AG08396 (cell line): Measurements from ENCODE around the gene UROC1.

Experiments used
- DNase-seq: peaks from one replicate; pipeline ENCODE4 v3.0.0; 2012; ENCODE audit warnings: low spot score, mixed read lengths

The UROC1 gene

GRCh38 chr3:126494970-126495230 is 22.7 kb downstream of the UROC1 start:
- DNase-seq = no peak

GRCh38 chr3:126494204-126494969 is 23.2 kb downstream of the UROC1 start:
- DNase-seq = peak; percentile 52

GRCh38 chr3:126493739-126494138 is 23.8 kb downstream of the UROC1 start:
- DNase-seq = no peak

- no peak for DNase-seq
Observed at GRCh38 chr3:126493051-126493450, 24.5 kb downstream of the UROC1 start.

GRCh38 chr3:126491221-126492013 is 26.2 kb downstream of the UROC1 start:
- DNase-seq = no peak

GRCh38 chr3:126490619-126491018 is 27.0 kb downstream of the UROC1 start:
- no peak for DNase-seq

GRCh38 chr3:126488886-126489569 is 28.5 kb downstream of the UROC1 start:
- DNase-seq = no peak

- no peak for DNase-seq
Observed at GRCh38 chr3:126488185-126488584, 29.4 kb downstream of the UROC1 start.

- DNase-seq = no peak
Observed at GRCh38 chr3:126487151-126487771, 30.3 kb downstream of the UROC1 start.

- no peak for DNase-seq
Observed at GRCh38 chr3:126486360-126486847, 31.2 kb downstream of the UROC1 start.

GRCh38 chr3:126485956-126486355 is 31.6 kb downstream of the UROC1 start:
- DNase-seq = no peak

- no peak for DNase-seq
Observed at GRCh38 chr3:126485176-126485897, 32.2 kb downstream of the UROC1 start.

GRCh38 chr3:126484662-126485061 is 32.9 kb downstream of the UROC1 start:
- DNase-seq = no peak

- DNase-seq = no peak
Observed at GRCh38 chr3:126484148-126484547, 33.4 kb downstream of the UROC1 start.

GRCh38 chr3:126483321-126483761 is 34.2 kb downstream of the UROC1 start:
- no peak for DNase-seq

GRCh38 chr3:126482503-126483255 is 34.9 kb downstream of the UROC1 start:
- DNase-seq = no peak

GRCh38 chr3:126481808-126482502 is 35.6 kb downstream of the UROC1 start:
- peak; percentile 35 for DNase-seq

- DNase-seq = no peak
Observed at GRCh38 chr3:126480861-126481260, 36.7 kb downstream of the UROC1 start.

GRCh38 chr3:126480206-126480605 is 37.4 kb downstream of the UROC1 start:
- DNase-seq = no peak

GRCh38 chr3:126479642-126480041 is 37.9 kb downstream of the UROC1 start:
- DNase-seq = no peak
